Liver (tissue), 9 donors: Measurements from ENCODE around the gene TMEM63A. TPM values are rescaled to one million over a fixed set of nuclear protein-coding genes. Genes with fewer than 3 reads are reported as not detected.

ENCODE experiments used
- DNase-seq: peaks from one replicate; pipeline ENCODE4 v3.0.0-alpha.2; 2017; ENCODE audit warnings: low spot score
- H3K27ac ChIP-seq, 2 donors: one replicate each; pipeline ENCODE4 v1.7.0; 2013; ENCODE audit warnings: inconsistent platforms in 2 of 2, low read length in 2 of 2, control low read depth in 1 of 2, low read depth in 1 of 2, mild to moderate bottlenecking in 1 of 2
- H3K27me3 ChIP-seq, 4 donors: one replicate each; pipeline versions ENCODE4 v1.6.1 to v1.7.0; 2013; ENCODE audit warnings: low read length in 3 of 4, inconsistent platforms in 1 of 4, mild to moderate bottlenecking in 1 of 4, moderate library complexity in 1 of 4; ENCODE audit not compliant: control insufficient read depth in 4 of 4, insufficient read depth in 4 of 4
- H3K36me3 ChIP-seq, 4 donors: one replicate each; pipeline versions ENCODE4 v1.6.1 to v1.7.0; 2013; ENCODE audit warnings: low read length in 3 of 4, mild to moderate bottlenecking in 3 of 4, low read depth in 1 of 4, moderate library complexity in 1 of 4; ENCODE audit not compliant: control insufficient read depth in 4 of 4, insufficient read depth in 3 of 4
- H3K4me1 ChIP-seq, 4 donors: one replicate each; pipeline versions ENCODE4 v1.6.1 to v1.7.0; 2013; ENCODE audit warnings: low read length in 3 of 4, mild to moderate bottlenecking in 3 of 4, moderate library complexity in 1 of 4; ENCODE audit not compliant: control insufficient read depth in 4 of 4, insufficient read depth in 4 of 4
- H3K4me3 ChIP-seq, 3 donors: one replicate each; pipeline versions ENCODE4 v1.6.1 to v1.7.0; 2013; ENCODE audit warnings: low read length in 3 of 3, control low read depth in 1 of 3, low read depth in 1 of 3, mild to moderate bottlenecking in 1 of 3
- H3K9ac ChIP-seq, 2 donors: one replicate each; pipeline ENCODE4 v1.7.0; 2013; ENCODE audit warnings: low read length in 2 of 2, mild to moderate bottlenecking in 2 of 2, moderate library complexity in 2 of 2, control low read depth in 1 of 2, low read depth in 1 of 2
- H3K9me3 ChIP-seq, 4 donors: one replicate each; pipeline versions ENCODE4 v1.6.1 to v1.7.0; 2013; ENCODE audit warnings: low read length in 3 of 4; ENCODE audit not compliant: control insufficient read depth in 4 of 4
- EGR1 ChIP-seq, 2 donors: IDR thresholded peaks; 2 replicates each; pipeline ENCODE4 v1.6.1; 2016 to 2018; ENCODE audit warnings: antibody characterized with exemption in 2 of 2, low read depth in 2 of 2
- FOXA1 ChIP-seq: IDR thresholded peaks from 2 replicates; pipeline ENCODE4 v1.6.1; 2016; ENCODE audit warnings: antibody characterized with exemption
- FOXA2 ChIP-seq: IDR thresholded peaks from 2 replicates; pipeline ENCODE4 v1.6.1; 2016; ENCODE audit warnings: antibody characterized with exemption
- JUND ChIP-seq, 2 donors: IDR thresholded peaks; 2 replicates each; pipeline ENCODE4 v1.6.1; 2016; ENCODE audit warnings: antibody characterized with exemption in 2 of 2
- RAD21 ChIP-seq, 2 donors: IDR thresholded peaks; 2 replicates each; pipeline ENCODE4 v1.6.1; 2016; ENCODE audit warnings: antibody characterized with exemption in 2 of 2, mild to moderate bottlenecking in 2 of 2
- REST ChIP-seq: IDR thresholded peaks from 2 replicates; pipeline ENCODE4 v1.6.1; 2016; ENCODE audit warnings: antibody characterized with exemption, mild to moderate bottlenecking
- RXRA ChIP-seq, 2 donors: IDR thresholded peaks; 2 replicates each; pipeline ENCODE4 v1.6.1; 2017 to 2018; ENCODE audit warnings: antibody characterized with exemption in 2 of 2, mild to moderate bottlenecking in 1 of 2
- SP1 ChIP-seq: IDR thresholded peaks from 2 replicates; pipeline ENCODE4 v1.6.1; 2018; ENCODE audit warnings: antibody characterized with exemption, mild to moderate bottlenecking
- TAF1 ChIP-seq: conservative IDR thresholded peaks from 2 replicates; pipeline ENCODE4 v1.6.1; 2016; ENCODE audit warnings: antibody characterized with exemption, mild to moderate bottlenecking
- YY1 ChIP-seq: IDR thresholded peaks from 2 replicates; pipeline ENCODE4 v1.6.1; 2016; ENCODE audit warnings: antibody characterized with exemption, mild to moderate bottlenecking
- ZBTB33 ChIP-seq: IDR thresholded peaks from 2 replicates; pipeline ENCODE4 v1.6.1; 2016; ENCODE audit warnings: antibody characterized with exemption
- WGBS: extraction: QIAGEN DNeasy Blood & Tissue Kit; methylation state at CpG from one replicate; pipeline ENCODE4 v1.1.7; 2013; 5-methylcytosine and 5-hydroxymethylcytosine counted together
- polyA plus RNA-seq, 2 donors: library from polyadenylated mRNA; stranded (reverse) in 1 of 2; unstranded in 1 of 2; fragments of 200-250 nt in 1 of 2; fragments of >200 nt in 1 of 2; fragmentation: Nextera tagmentation in 1 of 2; extraction: Ambion mirVana in 1 of 2; gene quantifications; one replicate each; pipeline versions ENCODE4 v1.2.1 to v1.2.3, GENCODE V29; 2013 to 2015
- total RNA-seq, 2 donors: library from RNA; depleted of rRNA; stranded (reverse); fragments of >200 nt; gene quantifications; one replicate each; pipeline ENCODE4 v1.2.3, GENCODE V29; 2014
- TF ChIP-seq, protein P1 (sequence below): fragments of 150-350 bp; IDR thresholded peaks from 2 replicates; pipeline ENCODE4 v1.5.1; 2017; ENCODE audit warnings: improper control_type of control experiment, low read depth, low read length; ENCODE audit not compliant: missing input control
- TF ChIP-seq, protein P2 (sequence below): IDR thresholded peaks from 2 replicates; pipeline ENCODE4 v1.6.1; 2016; ENCODE audit warnings: antibody characterized with exemption
- TF ChIP-seq, protein P3 (sequence below): IDR thresholded peaks from 2 replicates; pipeline ENCODE4 v1.6.1; 2016; ENCODE audit warnings: antibody characterized with exemption
- donor health status: healthy.
- donor health status: healthy.
- donor health status: healthy.
- donor health status: healthy.
- donor health status: healthy.

TMEM63A gene
- total and polyA plus RNA-seq, 4 donors, result 9.6 to 54.0 (median 11.6) TPM

DNA sequence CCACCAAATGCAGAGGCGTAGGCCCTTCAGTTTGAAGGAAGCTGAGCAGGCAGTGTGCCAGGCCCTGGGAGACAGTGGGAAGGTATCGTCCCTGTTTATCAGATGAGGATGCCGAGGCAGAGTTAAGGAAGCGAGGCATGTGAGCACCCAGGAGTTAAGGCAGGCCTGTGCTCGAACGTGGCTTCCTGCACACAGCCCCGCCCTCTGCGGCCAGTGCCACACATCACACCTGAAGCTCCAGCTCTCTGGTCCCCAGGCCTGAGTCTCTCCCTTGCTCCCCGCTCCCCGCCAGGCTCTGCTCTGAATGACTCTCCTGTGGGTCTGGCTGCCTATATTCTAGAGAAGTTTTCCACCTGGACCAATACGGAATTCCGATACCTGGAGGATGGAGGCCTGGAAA is 40.1 kb downstream of the TMEM63A start:
- H3K9ac ChIP-seq, result no peak overlapping the region
- no peak overlapping the region for H3K27ac ChIP-seq
- no peaks in the 10 kb centered on the region for H3K27me3 ChIP-seq
- DNase-seq, result no peak
- whole genome bisulfite sequencing, result 75% methylated on average over 12 of the region's 12 CpGs
- TF ChIP-seq, protein P1, sequence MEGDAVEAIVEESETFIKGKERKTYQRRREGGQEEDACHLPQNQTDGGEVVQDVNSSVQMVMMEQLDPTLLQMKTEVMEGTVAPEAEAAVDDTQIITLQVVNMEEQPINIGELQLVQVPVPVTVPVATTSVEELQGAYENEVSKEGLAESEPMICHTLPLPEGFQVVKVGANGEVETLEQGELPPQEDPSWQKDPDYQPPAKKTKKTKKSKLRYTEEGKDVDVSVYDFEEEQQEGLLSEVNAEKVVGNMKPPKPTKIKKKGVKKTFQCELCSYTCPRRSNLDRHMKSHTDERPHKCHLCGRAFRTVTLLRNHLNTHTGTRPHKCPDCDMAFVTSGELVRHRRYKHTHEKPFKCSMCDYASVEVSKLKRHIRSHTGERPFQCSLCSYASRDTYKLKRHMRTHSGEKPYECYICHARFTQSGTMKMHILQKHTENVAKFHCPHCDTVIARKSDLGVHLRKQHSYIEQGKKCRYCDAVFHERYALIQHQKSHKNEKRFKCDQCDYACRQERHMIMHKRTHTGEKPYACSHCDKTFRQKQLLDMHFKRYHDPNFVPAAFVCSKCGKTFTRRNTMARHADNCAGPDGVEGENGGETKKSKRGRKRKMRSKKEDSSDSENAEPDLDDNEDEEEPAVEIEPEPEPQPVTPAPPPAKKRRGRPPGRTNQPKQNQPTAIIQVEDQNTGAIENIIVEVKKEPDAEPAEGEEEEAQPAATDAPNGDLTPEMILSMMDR, result no peak
- no peak for TF ChIP-seq EGR1 (IDR thresholded peaks at IDR 0.05; ENCODE audit: low read depth in 2 of 2)
- no peak for TF ChIP-seq FOXA1
- TF ChIP-seq, protein P2, sequence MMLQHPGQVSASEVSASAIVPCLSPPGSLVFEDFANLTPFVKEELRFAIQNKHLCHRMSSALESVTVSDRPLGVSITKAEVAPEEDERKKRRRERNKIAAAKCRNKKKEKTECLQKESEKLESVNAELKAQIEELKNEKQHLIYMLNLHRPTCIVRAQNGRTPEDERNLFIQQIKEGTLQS, result no peak
- TF ChIP-seq FOXA2, result no peak
- TF ChIP-seq ZBTB33, result no peak
- no peaks in the 10 kb centered on the region for H3K9me3 ChIP-seq
- H3K4me3 ChIP-seq, result no peak overlapping the region
- no peaks in the 10 kb centered on the region for H3K4me1 ChIP-seq
- peaks cover 22 to 78% (median 51%) of the 10 kb centered on the region in 4 donors for H3K36me3 ChIP-seq

GRCh38 chr1:225840713-225841112 is 41.5 kb downstream of the TMEM63A start:
- DNase-seq, result no peak
- Histone ChIP-seq H3K9me3 (no peaks in the 10 kb centered on the region), H3K36me3 (peaks cover 25 to 79% (median 57%) of the 10 kb centered on the region in 4 donors), H3K4me1 (peaks cover 0 to 2% (median 0%) of the 10 kb centered on the region in 4 donors), H3K9ac (no peak overlapping the region), H3K27ac (no peak overlapping the region), H3K4me3 (no peak overlapping the region), H3K27me3 (no peaks in the 10 kb centered on the region)
- TF ChIP-seq FOXA1, result no peak
- TF ChIP-seq YY1, result no peak
- no peak for TF ChIP-seq TAF1
- TF ChIP-seq REST, result no peak
- no peak for TF ChIP-seq JUND (IDR thresholded peaks at IDR 0.05)
- no peak for TF ChIP-seq FOXA2
- TF ChIP-seq SP1, result no peak
- no peak for TF ChIP-seq RAD21 (IDR thresholded peaks at IDR 0.05)
- no peak for TF ChIP-seq RXRA (IDR thresholded peaks at IDR 0.05)
- TF ChIP-seq, protein P3, sequence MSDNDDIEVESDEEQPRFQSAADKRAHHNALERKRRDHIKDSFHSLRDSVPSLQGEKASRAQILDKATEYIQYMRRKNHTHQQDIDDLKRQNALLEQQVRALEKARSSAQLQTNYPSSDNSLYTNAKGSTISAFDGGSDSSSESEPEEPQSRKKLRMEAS, result no peak
- 91% methylated on average over 4 of the region's 4 CpGs for WGBS
